ENCODE data around the gene ZPR1.
"Not testable (repeated sequence)": the region's sequence is repeated elsewhere in the genome, so short reads cannot be mapped to it uniquely, and the experiment has no call there.

The ZPR1 gene
- total RNA-seq = 89.8 to 175 (median 108) reads per million in 3 experiments

GRCh38 chr11:116787786-116788486 is at the start of gene ZPR1:
Gene ZPR1 (minus strand): TSS chr11:116788023. CDS start chr11:116787990, 33 bp downstream.
- DNase-seq = peak; percentile 86

- no peak for DNase-seq
Observed at GRCh38 chr11:116836632-116836991, 48.8 kb upstream of the ZPR1 start.

- peak; percentile 75 for DNase-seq
Observed at GRCh38 chr11:116835791-116836631, 48.2 kb upstream of the ZPR1 start.

- no peak for DNase-seq
Observed at GRCh38 chr11:116835042-116835772, 47.4 kb upstream of the ZPR1 start.

GRCh38 chr11:116834535-116835041 is 46.8 kb upstream of the ZPR1 start:
- DNase-seq = not testable (repeated sequence)

- no peak for DNase-seq
Observed at GRCh38 chr11:116833816-116834534, 46.2 kb upstream of the ZPR1 start.

- DNase-seq = no peak
Observed at GRCh38 chr11:116833491-116833815, 45.6 kb upstream of the ZPR1 start.

GRCh38 chr11:116832350-116833290 is 44.8 kb upstream of the ZPR1 start:
- DNase-seq = no peak

GRCh38 chr11:116831790-116832349 is 44.0 kb upstream of the ZPR1 start:
- no peak for DNase-seq

- DNase-seq = no peak
Observed at GRCh38 chr11:116830184-116830912, 42.5 kb upstream of the ZPR1 start.

- no peak for DNase-seq
Observed at GRCh38 chr11:116829525-116830183, 41.8 kb upstream of the ZPR1 start, which contains the start of gene APOC3. Gene APOC3 (plus strand): TSS chr11:116829907. CDS start chr11:116830583, 676 bp downstream.

- DNase-seq = no peak
Observed at GRCh38 chr11:116828632-116829524, 41.1 kb upstream of the ZPR1 start.

- DNase-seq = no peak
Observed at GRCh38 chr11:116827461-116827860, 39.6 kb upstream of the ZPR1 start.

- no peak for DNase-seq
Observed at GRCh38 chr11:116826751-116827431, 39.1 kb upstream of the ZPR1 start.

- DNase-seq = no peak
Observed at GRCh38 chr11:116825854-116826750, 38.3 kb upstream of the ZPR1 start.

- DNase-seq = no peak
Observed at GRCh38 chr11:116825434-116825833, 37.6 kb upstream of the ZPR1 start.
